Astrocyte (in vitro differentiated cells and primary cell): ENCODE measurements around the gene OR2AJ1.

Experiments used
- CTCF ChIP-seq: IDR thresholded peaks from 2 replicates; pipeline ENCODE4 v1.5.1; 2011; ENCODE audit warnings: low read depth, mild to moderate bottlenecking, inconsistent platforms, low read length, moderate library complexity; ENCODE audit not compliant: insufficient read depth
- EZH2 ChIP-seq: IDR thresholded peaks from 2 replicates; pipeline ENCODE4 v1.6.1; 2012; ENCODE audit warnings: mild to moderate bottlenecking, low read length, inconsistent platforms; ENCODE audit not compliant: insufficient read depth

- TF ChIP-seq CTCF (no peak), EZH2 (no peak)
These were observed 20.6 kb upstream of the OR2AJ1 start for GRCh38 chr1:247904122-247904521.
